DOHH2 (cell line): ENCODE measurements around the gene TPSG1.

Experiments
- H3F3A ChIP-seq: fragments of 200-600 bp; sonication (generic), shearing (Covaris generic); 2 replicates; pipeline ENCODE4 v1.6.0; 2016; ENCODE audit warnings: antibody characterized with exemption, mild to moderate bottlenecking; ENCODE audit not compliant: control insufficient read depth, insufficient read depth
- H3K27ac ChIP-seq: fragments of 200-600 bp; sonication (generic); 2 replicates; pipeline ENCODE4 v1.5.1; 2014; ENCODE audit warnings: low read depth, mild to moderate bottlenecking, low read length, moderate library complexity
- H3K27me3 ChIP-seq: fragments of 200-600 bp; sonication (generic); 2 replicates; pipeline ENCODE4 v1.6.1; 2014; ENCODE audit warnings: mild to moderate bottlenecking, low read length, mixed read lengths; ENCODE audit not compliant: control insufficient read depth
- H3K36me3 ChIP-seq: fragments of 200-600 bp; sonication (generic); 2 replicates; pipeline ENCODE4 v1.6.1; 2014; ENCODE audit warnings: mild to moderate bottlenecking, low read length, moderate library complexity, mixed read lengths; ENCODE audit not compliant: control insufficient read depth
- H3K4me1 ChIP-seq: fragments of 200-600 bp; sonication (generic); 2 replicates; pipeline ENCODE4 v1.6.1; 2014; ENCODE audit warnings: mild to moderate bottlenecking, low read length, mixed read lengths; ENCODE audit not compliant: control insufficient read depth
- H3K4me2 ChIP-seq: fragments of 200-600 bp; sonication (generic); 2 replicates; pipeline ENCODE4 v1.6.0; 2014; ENCODE audit warnings: mild to moderate bottlenecking, low read length, moderate library complexity
- H3K4me3 ChIP-seq: fragments of 200-600 bp; sonication (generic); 2 replicates; pipeline ENCODE4 v1.5.1; 2014; ENCODE audit warnings: mild to moderate bottlenecking, low read length, mixed read lengths
- H3K79me2 ChIP-seq: fragments of 200-600 bp; sonication (generic); 2 replicates; pipeline ENCODE4 v1.6.1; 2014; ENCODE audit warnings: mild to moderate bottlenecking, low read length, mixed read lengths; ENCODE audit not compliant: control insufficient read depth
- H3K9me2 ChIP-seq: fragments of 200-600 bp; sonication (generic); replicated peaks from 2 replicates; pipeline ENCODE4 v1.6.1; 2014; ENCODE audit warnings: mild to moderate bottlenecking, low read length, mixed read lengths; ENCODE audit not compliant: control insufficient read depth
- H3K9me3 ChIP-seq: fragments of 200-600 bp; sonication (generic); 2 replicates; pipeline ENCODE4 v1.6.1; 2014; ENCODE audit warnings: antibody characterized with exemption, low read length, mixed read lengths; ENCODE audit not compliant: control insufficient read depth, insufficient read depth
- H4K20me1 ChIP-seq: fragments of 200-600 bp; sonication (generic); 2 replicates; pipeline ENCODE4 v1.6.0; 2014; ENCODE audit warnings: low read depth, mild to moderate bottlenecking, antibody characterized with exemption, low read length, moderate library complexity; ENCODE audit not compliant: control insufficient read depth, insufficient read depth
- EZH2phosphoT487 ChIP-seq: fragments of 200-600 bp; sonication (generic); IDR thresholded peaks from 2 replicates; pipeline ENCODE4 v1.6.1; 2017; ENCODE audit warnings: borderline replicate concordance, mild to moderate bottlenecking, antibody characterized with exemption, low read length, moderate library complexity, mixed read lengths
- TF ChIP-seq, protein P1 (sequence below): fragments of 200-600 bp; sonication (generic); IDR thresholded peaks from one replicate; pipeline ENCODE4 v1.5.1; 2014; ENCODE audit warnings: antibody characterized with exemption, mild to moderate bottlenecking, low read depth, low read length; ENCODE audit not compliant: poor library complexity, severe bottlenecking

The TPSG1 gene

DNA sequence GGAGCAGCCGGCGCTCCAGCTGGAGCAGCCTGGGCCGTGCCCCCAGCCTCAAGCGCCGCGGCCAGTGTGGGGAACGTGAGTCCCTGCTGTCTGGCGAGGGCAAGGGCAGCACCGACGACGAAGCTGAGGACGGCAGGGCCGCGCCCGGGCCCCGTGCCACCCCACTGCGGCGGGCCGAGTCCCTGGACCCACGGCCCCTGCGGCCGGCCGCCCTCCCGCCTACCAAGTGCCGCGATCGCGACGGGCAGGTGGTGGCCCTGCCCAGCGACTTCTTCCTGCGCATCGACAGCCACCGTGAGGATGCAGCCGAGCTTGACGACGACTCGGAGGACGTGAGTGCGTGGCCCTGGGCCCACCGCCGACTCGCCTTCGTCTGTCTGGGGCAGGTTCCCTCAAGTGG lies 16.0 kb downstream of the TPSG1 start:
- no peaks in the 10 kb centered on the region for H4K20me1 ChIP-seq
- H3K9me3 ChIP-seq, result no peaks in the 10 kb centered on the region
- no peak for TF ChIP-seq EZH2phosphoT487
- TF ChIP-seq, protein P1, sequence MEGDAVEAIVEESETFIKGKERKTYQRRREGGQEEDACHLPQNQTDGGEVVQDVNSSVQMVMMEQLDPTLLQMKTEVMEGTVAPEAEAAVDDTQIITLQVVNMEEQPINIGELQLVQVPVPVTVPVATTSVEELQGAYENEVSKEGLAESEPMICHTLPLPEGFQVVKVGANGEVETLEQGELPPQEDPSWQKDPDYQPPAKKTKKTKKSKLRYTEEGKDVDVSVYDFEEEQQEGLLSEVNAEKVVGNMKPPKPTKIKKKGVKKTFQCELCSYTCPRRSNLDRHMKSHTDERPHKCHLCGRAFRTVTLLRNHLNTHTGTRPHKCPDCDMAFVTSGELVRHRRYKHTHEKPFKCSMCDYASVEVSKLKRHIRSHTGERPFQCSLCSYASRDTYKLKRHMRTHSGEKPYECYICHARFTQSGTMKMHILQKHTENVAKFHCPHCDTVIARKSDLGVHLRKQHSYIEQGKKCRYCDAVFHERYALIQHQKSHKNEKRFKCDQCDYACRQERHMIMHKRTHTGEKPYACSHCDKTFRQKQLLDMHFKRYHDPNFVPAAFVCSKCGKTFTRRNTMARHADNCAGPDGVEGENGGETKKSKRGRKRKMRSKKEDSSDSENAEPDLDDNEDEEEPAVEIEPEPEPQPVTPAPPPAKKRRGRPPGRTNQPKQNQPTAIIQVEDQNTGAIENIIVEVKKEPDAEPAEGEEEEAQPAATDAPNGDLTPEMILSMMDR, result no peak
- H3K79me2 ChIP-seq, result no peaks in the 10 kb centered on the region
- H3K4me2 ChIP-seq, result no peak overlapping the region
- H3K4me1 ChIP-seq, result no peaks in the 10 kb centered on the region
- H3K27ac ChIP-seq, result no peak overlapping the region
- no peaks in the 10 kb centered on the region for H3K9me2 ChIP-seq
- H3K27me3 ChIP-seq, result no peaks in the 10 kb centered on the region
- H3K4me3 ChIP-seq, result no peak overlapping the region
- no peaks in the 10 kb centered on the region for H3F3A ChIP-seq
- H3K36me3 ChIP-seq, result no peaks in the 10 kb centered on the region

DNA sequence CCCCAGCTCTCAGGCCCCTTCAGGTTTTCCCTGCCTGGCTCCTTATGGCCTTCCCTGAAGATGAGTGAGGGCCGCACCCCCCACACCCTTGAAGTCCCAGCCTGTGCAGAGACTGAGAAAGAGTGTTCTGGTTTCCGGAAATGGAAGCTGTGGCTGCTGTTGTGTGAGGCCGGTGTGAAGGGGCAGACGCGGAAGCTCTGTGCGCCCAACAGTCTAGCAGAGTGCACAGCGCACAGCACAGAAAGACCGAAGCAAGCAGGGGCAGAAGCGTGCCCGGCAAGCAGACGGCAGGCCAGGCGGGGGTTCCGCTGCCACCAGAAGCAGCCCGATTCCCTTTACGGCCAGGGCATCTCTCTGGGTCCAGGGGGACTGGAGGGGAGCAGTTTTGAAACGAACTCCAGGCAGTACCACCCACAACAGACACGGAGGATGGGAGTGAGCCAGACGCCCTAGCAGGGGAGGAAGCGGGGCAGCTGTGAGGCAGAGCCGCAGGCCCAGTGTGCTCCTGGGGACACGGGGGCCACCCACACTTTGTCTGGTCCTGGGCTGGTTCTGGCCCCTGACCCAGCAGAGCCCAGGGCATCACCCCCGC lies 16.7 kb downstream of the TPSG1 start:
- Histone ChIP-seq H3K36me3 (no peaks in the 10 kb centered on the region), H3F3A (no peaks in the 10 kb centered on the region), H4K20me1 (no peaks in the 10 kb centered on the region), H3K27ac (no peak overlapping the region), H3K4me2 (no peak overlapping the region), H3K4me3 (no peak overlapping the region), H3K4me1 (no peaks in the 10 kb centered on the region), H3K9me2 (no peaks in the 10 kb centered on the region), H3K9me3 (no peaks in the 10 kb centered on the region), H3K79me2 (no peaks in the 10 kb centered on the region), H3K27me3 (no peaks in the 10 kb centered on the region)
- TF ChIP-seq, protein P1, result no peak
- TF ChIP-seq EZH2phosphoT487, result no peak

DNA sequence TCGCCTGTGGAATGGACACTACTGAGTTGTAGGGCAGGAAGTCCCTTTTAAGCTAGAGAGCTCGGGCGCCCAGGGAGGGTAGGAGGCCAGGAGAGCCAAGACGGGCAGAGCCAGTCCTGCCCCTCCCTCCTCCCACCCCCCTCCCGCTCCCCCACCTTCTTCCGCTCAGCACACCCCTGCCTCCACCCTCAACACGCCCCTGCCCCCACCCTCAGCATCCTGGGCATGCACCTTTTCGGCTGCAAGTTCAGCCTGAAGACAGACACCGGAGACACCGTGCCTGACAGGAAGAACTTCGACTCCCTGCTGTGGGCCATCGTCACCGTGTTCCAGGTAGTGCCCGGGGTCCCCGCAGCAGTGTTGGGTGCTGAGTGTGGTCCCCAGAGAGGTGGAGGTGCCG lies 18.3 kb downstream of the TPSG1 start:
- no peaks in the 10 kb centered on the region for H3K4me1 ChIP-seq
- H3K27me3 ChIP-seq, result no peaks in the 10 kb centered on the region
- H3K9me2 ChIP-seq, result no peaks in the 10 kb centered on the region
- no peaks in the 10 kb centered on the region for H4K20me1 ChIP-seq
- H3K4me3 ChIP-seq, result no peak overlapping the region
- H3K27ac ChIP-seq, result no peak overlapping the region
- no peaks in the 10 kb centered on the region for H3F3A ChIP-seq
- no peaks in the 10 kb centered on the region for H3K9me3 ChIP-seq
- TF ChIP-seq EZH2phosphoT487, result no peak
- TF ChIP-seq, protein P1, result no peak
- no peak overlapping the region for H3K4me2 ChIP-seq
- no peaks in the 10 kb centered on the region for H3K36me3 ChIP-seq
- H3K79me2 ChIP-seq, result no peaks in the 10 kb centered on the region

DNA sequence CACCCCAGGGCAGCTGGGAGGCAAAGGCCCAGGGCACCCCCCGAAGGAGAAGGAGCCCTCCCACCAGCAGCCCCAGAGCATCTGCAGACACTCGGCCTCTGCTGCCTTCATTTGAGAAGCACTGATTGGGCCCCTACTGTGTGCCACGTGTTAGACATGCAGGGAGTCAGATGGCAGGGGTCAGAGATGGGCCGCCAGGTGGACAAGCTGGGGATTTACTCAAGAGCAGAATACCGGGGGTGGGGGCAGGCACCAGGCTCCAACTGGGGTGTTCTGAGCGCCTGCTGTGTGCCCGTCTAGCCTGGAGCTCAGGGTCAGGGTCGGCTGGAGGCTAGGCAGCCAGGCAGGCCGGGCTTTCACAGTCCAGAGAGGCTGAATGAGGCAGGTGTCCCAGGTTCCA lies 18.7 kb downstream of the TPSG1 start:
- Histone ChIP-seq H3K4me3 (no peak overlapping the region), H3K27me3 (no peaks in the 10 kb centered on the region), H3K9me3 (no peaks in the 10 kb centered on the region), H3K4me1 (no peaks in the 10 kb centered on the region), H3K9me2 (no peaks in the 10 kb centered on the region), H3K4me2 (no peak overlapping the region), H3K79me2 (no peaks in the 10 kb centered on the region), H4K20me1 (no peaks in the 10 kb centered on the region), H3K36me3 (no peaks in the 10 kb centered on the region), H3F3A (no peaks in the 10 kb centered on the region), H3K27ac (no peak overlapping the region)
- no peak for TF ChIP-seq EZH2phosphoT487
- TF ChIP-seq, protein P1, result no peak
